SK-N-MC (cell line): ENCODE results near the gene SGMS1.

Source experiments
- EZH2 ChIP-seq: fragments of 200-600 bp; sonication (generic); IDR thresholded peaks from one replicate; pipeline ENCODE4 v1.6.1; 2017; ENCODE audit warnings: antibody characterized with exemption
- POLR2AphosphoS5 ChIP-seq: IDR thresholded peaks from 2 replicates; pipeline ENCODE4 v1.6.1; 2012; ENCODE audit warnings: mild to moderate bottlenecking, low read depth, low read length, borderline replicate concordance

DNA sequence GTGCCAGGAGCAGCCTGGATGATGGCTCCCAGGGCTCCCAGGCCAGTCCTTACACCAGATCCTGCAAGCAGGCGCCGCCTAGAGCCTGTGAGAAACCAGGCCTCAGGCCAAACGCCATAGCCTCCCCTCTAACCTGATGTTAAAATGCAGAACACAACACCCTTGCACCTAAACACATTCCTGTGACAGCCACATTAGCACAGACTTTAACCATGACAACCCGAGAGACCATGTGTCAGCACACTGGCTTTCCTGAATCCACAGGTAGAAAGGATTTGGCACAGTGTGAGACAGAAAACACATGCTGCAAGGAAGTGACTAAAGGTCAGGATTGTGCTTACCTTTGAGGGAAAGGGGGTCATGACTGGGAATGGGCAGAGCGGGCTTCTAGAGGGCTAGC is 59.9 kb downstream of the SGMS1 start:
- TF ChIP-seq EZH2 (no peak), POLR2AphosphoS5 (no peak)
